Large intestine (tissue), 12 donors: ENCODE data around the gene OR9G1. TPM values are rescaled to one million over a fixed set of nuclear protein-coding genes. Genes with fewer than 3 reads are reported as not detected.
A peak's percentile ranks its signal among the peaks of the same experiment; 100 is the strongest.
"Not testable (repeated sequence)": the region's sequence is repeated elsewhere in the genome, so short reads cannot be mapped to it uniquely, and the experiment has no call there.

Experiments used
- DNase-seq, 2 donors: peaks; one replicate each; pipeline versions ENCODE4 v3.0.0 to v3.0.0-alpha.2; 2013
- H3K27ac ChIP-seq: one replicate; pipeline ENCODE4 v1.5.1; 2013; ENCODE audit warnings: low read length
- H3K27me3 ChIP-seq: 2 replicates; pipeline ENCODE4 v1.6.1; 2013; ENCODE audit warnings: low read length; ENCODE audit not compliant: control insufficient read depth, insufficient read depth
- H3K36me3 ChIP-seq: 2 replicates; pipeline ENCODE4 v1.6.1; 2013; ENCODE audit warnings: low read length; ENCODE audit not compliant: control insufficient read depth, insufficient read depth
- H3K4me1 ChIP-seq: one replicate; pipeline ENCODE4 v1.6.1; 2013; ENCODE audit warnings: low read length; ENCODE audit not compliant: control insufficient read depth, insufficient read depth
- H3K4me3 ChIP-seq: one replicate; pipeline ENCODE4 v1.5.1; 2013; ENCODE audit warnings: low read length
- H3K9me3 ChIP-seq: one replicate; pipeline ENCODE4 v1.6.1; 2013; ENCODE audit warnings: mild to moderate bottlenecking, low read depth, low read length, moderate library complexity; ENCODE audit not compliant: control insufficient read depth
- WGBS: methylation state at CpG from one replicate; pipeline ENCODE4 v1.1.5; 2013; ENCODE audit warnings: low lambda C conversion rate; ENCODE audit not compliant: insufficient coverage; 5-methylcytosine and 5-hydroxymethylcytosine counted together
- long read RNA-seq, 11 donors: transcript quantifications; one replicate each; lab custom pipeline, GENCODE V29; 2026
- polyA plus RNA-seq: library from polyadenylated mRNA; unstranded; fragments of 120-200 nt; gene quantifications from one replicate; pipeline ENCODE4 v1.2.1, GENCODE V29; 2013

Gene OR9G1, protein sequence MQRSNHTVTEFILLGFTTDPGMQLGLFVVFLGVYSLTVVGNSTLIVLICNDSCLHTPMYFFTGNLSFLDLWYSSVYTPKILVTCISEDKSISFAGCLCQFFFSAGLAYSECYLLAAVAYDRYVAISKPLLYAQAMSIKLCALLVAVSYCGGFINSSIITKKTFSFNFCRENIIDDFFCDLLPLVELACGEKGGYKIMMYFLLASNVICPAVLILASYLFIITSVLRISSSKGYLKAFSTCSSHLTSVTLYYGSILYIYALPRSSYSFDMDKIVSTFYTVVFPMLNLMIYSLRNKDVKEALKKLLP
- 0.28 TPM for polyA plus RNA-seq
- long read RNA-seq, donor 1, result 0 reads
- long read RNA-seq, donor 2, result 0 reads
- long read RNA-seq, donor 3, result 0 reads
- long read RNA-seq, donor 4, result 0 reads
- long read RNA-seq, donor 5, result 0 reads
- long read RNA-seq, donor 6, result 0 reads
- long read RNA-seq, donor 7, result 0 reads
- long read RNA-seq, donor 8, result 0 reads
- long read RNA-seq, donor 9, result 0 reads
- long read RNA-seq, donor 10, result 0 reads
- long read RNA-seq, donor 11, partial matches to known transcripts, result 0 of 1 reads
- long read RNA-seq, donor 11, other reads (novel, unspliced or antisense), result 0 of 1 reads

DNA sequence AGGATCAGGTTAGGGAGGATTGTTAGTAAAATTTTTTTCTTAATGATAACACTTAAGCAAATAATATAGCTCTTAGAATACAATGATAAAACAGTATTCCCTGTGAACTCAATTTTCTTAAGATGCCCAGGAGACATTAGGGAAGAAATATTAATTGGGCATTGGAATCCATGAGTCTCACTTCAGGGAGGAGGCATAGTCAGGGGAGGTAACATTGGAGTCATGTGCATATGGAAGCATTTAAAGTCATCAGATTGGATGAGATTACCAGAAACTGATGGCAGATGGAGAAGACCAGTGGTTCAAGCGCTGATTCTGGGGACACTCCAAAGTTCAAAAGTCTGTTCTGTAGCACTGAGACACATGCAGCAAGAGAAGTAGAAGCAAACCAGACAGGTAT is at the start of gene OR9G1:
TSS of gene OR9G1 (plus strand) at position 301 of the 400 bp plus-strand sequence. CDS start 1,293 bp downstream, outside the sequence.
- no peak within 1 kb of the TSS for H3K4me3 ChIP-seq
- no CpG with 5 or more reads among the region's 1 CpG for WGBS
- DNase-seq, result peak; percentile 21 to 51

DNA sequence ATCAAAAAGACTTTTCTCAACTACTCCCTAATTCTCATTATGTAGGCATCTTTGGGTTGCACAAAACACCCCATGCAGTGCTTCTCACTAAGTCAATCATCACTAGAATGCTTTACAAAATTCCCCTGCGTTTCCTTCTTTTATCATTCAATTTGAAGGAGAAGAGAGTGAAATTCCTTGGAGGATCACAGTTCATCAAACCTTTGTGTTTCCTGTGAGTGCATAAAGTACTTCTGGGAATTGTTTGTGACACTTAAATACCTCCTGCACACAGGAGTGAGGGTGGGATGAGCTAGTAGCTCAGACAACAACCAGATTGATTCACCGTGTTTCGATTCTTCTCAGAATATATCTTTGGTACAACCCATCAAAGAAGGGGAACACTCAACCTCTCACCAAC is 39.1 kb upstream of the OR9G1 start:
- H3K27ac ChIP-seq, result no peak overlapping the region
- H3K27me3 ChIP-seq, result no peaks in the 10 kb centered on the region
- H3K36me3 ChIP-seq, result no peaks in the 10 kb centered on the region
- no peak overlapping the region for H3K4me3 ChIP-seq
- WGBS, result no CpG with 5 or more reads among the region's 3 CpGs
- H3K4me1 ChIP-seq, result no peaks in the 10 kb centered on the region
- no peak for DNase-seq
- H3K9me3 ChIP-seq, result no peaks in the 10 kb centered on the region

More for the DNA sequence above, at the start of gene OR9G1:
- Histone ChIP-seq H3K9me3 (no peaks in the 10 kb centered on the region), H3K27ac (peak within 1 kb of the TSS; percentile 4), H3K4me1 (peaks cover 2% of the 10 kb centered on the region), H3K36me3 (no peaks in the 10 kb centered on the region), H3K27me3 (no peaks in the 10 kb centered on the region)

DNA sequence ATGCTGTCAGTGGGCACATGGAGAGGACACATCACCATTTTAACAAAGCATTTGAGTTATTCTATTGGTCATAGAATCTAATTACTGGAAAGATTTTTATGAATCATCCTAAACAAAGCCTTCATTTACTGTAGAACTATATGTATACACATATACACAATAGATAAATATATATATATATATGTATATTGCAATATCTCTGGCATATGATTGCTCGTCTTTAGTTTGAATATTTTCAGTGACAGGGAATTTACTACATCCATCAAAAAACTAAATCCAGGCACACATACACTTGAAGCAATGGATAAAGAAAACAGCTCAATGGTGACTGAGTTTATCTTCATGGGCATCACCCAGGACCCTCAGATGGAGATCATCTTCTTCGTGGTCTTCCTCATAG is 35.5 kb upstream of the OR9G1 start, which contains the start of gene OR5AR1:
TSS of gene OR5AR1 (plus strand) at position 301 of the 400 bp plus-strand sequence. CDS start at position 301, 0 bp downstream.
- H3K27me3 ChIP-seq, result no peaks in the 10 kb centered on the region
- WGBS, result no CpG with 5 or more reads among the region's 2 CpGs

DNA sequence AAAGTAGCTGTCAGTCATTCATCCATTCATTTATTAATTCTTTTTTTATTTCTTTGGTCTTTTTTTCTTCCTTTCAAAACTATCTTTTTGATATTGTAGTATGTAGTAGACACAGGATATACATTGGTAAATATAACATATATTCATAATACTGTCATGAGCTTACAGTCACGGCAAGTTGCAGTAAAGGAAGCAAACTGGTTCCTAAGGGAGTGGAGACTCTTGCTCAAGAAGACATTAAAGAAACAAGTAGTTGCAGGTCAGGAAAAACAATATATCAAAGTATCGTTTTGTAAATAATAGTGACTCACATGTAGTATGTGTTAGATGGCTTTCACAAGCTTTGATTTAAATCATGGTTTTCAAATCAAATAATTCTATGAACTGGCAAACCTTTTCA is 27.9 kb upstream of the OR9G1 start:
- no peaks in the 10 kb centered on the region for H3K9me3 ChIP-seq
- no CpG with 5 or more reads among the region's 2 CpGs for WGBS
- no peaks in the 10 kb centered on the region for H3K36me3 ChIP-seq
- DNase-seq, result no peak
- H3K4me3 ChIP-seq, result no peak overlapping the region
- H3K27me3 ChIP-seq, result no peaks in the 10 kb centered on the region
- no peak overlapping the region for H3K27ac ChIP-seq
- no peaks in the 10 kb centered on the region for H3K4me1 ChIP-seq

More for the DNA sequence above, 35.5 kb upstream of the OR9G1 start, which contains the start of gene OR5AR1:
- Histone ChIP-seq H3K4me1 (no peaks in the 10 kb centered on the region), H3K27ac (no peak within 1 kb of the TSS), H3K9me3 (no peaks in the 10 kb centered on the region), H3K36me3 (no peaks in the 10 kb centered on the region), H3K4me3 (no peak within 1 kb of the TSS)
- DNase-seq, result no peak

DNA sequence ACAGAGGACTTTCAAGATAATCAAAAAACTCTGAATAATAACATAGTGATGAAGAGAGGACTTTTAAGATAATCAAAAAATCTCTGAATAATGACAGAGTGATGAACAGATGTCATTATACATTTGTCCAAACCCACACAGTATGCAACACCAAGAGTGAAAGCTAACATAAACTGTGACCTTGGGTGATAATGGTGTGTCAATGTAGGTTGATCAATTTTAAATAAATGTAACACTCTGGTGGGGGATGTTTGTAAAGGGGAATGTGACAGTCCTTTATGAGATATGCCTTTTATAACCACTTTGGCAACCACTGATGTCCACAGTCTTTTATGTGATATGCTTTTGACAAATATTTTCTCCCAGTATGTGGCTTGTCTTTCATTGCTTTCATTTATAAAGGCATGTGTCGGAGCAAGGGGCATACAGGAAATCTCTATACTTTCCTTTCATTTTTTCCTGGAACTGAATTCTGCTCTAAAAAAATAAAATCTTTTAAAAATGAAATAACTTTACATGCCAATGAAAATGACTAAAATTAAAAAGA is 10.3 kb upstream of the OR9G1 start:
- H3K4me1 ChIP-seq, result no peaks in the 10 kb centered on the region
- WGBS, result 83% methylated on average over 1 of the region's 1 CpG
- no peak overlapping the region for H3K4me3 ChIP-seq
- H3K27me3 ChIP-seq, result no peaks in the 10 kb centered on the region
- H3K36me3 ChIP-seq, result no peaks in the 10 kb centered on the region
- DNase-seq, result no peak
- no peak overlapping the region for H3K27ac ChIP-seq
- H3K9me3 ChIP-seq, result peaks cover 3% of the 10 kb centered on the region

DNA sequence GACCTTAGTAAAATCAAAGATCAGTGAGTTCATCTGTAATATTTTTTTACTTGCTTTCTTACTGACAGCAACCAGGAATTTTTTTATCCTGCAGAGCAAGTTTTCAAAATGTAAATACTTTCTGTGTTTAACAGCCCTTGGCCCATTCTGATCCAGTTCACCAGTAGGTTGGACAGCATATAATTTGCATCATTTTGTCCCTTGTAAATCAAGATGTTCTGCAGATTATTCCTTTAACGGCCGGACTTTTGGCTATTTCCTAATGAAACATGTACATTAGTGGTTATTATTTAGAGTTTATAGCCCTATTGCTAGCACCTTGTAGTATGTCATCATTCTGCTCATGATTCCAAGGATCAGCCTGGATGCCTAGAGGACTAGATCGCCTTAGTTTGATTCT is 7.7 kb upstream of the OR9G1 start:
- H3K36me3 ChIP-seq, H3K9me3 ChIP-seq, H3K27ac ChIP-seq, H3K4me1 ChIP-seq, H3K4me3 ChIP-seq, DNase-seq, H3K27me3 ChIP-seq: not testable (repeated sequence)
- WGBS, result 100% methylated on average over 1 of the region's 3 CpGs

DNA sequence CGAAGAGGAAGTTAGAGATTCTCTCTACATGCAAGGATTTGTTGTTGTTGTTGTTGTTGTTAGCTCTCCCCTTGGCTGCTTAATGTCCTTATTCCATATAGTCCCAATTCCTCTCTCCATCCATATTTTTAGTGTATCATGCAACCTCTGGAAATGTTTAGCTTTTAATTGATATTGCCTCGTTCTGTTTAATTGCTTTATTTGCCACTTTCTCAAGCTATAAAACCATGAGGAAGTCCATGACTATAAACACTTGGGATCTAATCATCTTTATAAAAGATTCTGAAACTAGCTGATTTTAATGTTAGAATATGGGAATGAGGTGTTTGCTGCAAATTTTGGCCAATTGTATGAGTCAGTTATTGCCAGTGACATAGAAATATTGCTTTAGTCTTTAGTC is 5.5 kb upstream of the OR9G1 start:
- no peaks in the 10 kb centered on the region for H3K36me3 ChIP-seq
- no peak overlapping the region for H3K4me3 ChIP-seq
- peaks cover 2% of the 10 kb centered on the region for H3K4me1 ChIP-seq
- no CpG with 5 or more reads among the region's 2 CpGs for WGBS
- no peaks in the 10 kb centered on the region for H3K27me3 ChIP-seq
- H3K27ac ChIP-seq, result no peak overlapping the region
- H3K9me3 ChIP-seq, result peaks cover 3% of the 10 kb centered on the region
- DNase-seq, result no peak

DNA sequence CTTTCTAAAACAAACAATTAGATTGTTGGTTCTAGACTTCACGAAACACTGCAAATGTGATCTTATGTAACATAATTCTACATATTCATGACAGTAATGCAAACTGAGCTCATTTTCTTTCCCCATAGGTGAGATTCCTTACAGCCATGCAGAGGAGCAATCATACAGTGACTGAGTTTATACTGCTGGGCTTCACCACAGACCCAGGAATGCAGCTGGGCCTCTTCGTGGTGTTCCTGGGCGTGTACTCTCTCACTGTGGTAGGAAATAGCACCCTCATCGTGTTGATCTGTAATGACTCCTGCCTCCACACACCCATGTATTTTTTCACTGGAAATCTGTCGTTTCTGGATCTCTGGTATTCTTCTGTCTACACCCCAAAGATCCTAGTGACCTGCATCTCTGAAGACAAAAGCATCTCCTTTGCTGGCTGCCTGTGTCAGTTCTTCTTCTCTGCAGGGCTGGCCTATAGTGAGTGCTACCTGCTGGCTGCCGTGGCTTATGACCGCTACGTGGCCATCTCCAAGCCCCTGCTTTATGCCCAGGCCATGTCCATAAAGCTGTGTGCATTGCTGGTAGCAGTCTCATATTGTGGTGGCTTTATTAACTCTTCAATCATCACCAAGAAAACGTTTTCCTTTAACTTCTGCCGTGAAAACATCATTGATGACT is 1.5 kb downstream of the OR9G1 start:
- peak in 1 of 2 donors; percentile 36 for DNase-seq
- no peak overlapping the region for H3K4me3 ChIP-seq
- H3K9me3 ChIP-seq, result no peaks in the 10 kb centered on the region
- no peaks in the 10 kb centered on the region for H3K27me3 ChIP-seq
- no peaks in the 10 kb centered on the region for H3K36me3 ChIP-seq
- peaks cover 2% of the 10 kb centered on the region for H3K4me1 ChIP-seq
- no peak overlapping the region for H3K27ac ChIP-seq
- 34% methylated on average over 2 of the region's 10 CpGs for WGBS

DNA sequence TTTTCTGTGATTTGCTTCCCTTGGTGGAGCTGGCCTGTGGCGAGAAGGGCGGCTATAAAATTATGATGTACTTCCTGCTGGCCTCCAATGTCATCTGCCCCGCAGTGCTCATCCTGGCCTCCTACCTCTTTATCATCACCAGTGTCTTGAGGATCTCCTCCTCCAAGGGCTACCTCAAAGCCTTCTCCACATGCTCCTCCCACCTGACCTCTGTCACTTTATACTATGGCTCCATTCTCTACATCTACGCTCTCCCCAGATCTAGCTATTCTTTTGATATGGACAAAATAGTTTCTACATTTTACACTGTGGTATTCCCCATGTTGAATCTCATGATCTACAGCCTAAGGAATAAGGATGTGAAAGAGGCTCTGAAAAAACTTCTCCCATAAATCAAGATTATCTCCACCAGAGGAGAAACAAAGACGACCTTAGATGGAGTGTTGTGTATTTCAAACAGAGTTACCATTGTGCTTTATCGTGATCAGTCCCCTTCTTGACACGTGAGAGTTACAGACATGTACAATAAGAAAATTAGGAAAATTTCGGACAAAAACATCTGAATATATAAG is 2.1 kb downstream of the OR9G1 start:
- Histone ChIP-seq H3K9me3 (no peaks in the 10 kb centered on the region), H3K4me3 (no peak overlapping the region), H3K4me1 (peaks cover 2% of the 10 kb centered on the region), H3K27ac (no peak overlapping the region), H3K36me3 (no peaks in the 10 kb centered on the region), H3K27me3 (no peaks in the 10 kb centered on the region)
- 75% methylated on average over 5 of the region's 8 CpGs for WGBS
- no peak for DNase-seq
